ENCODE data around the gene ASAH2.
"Not testable (repeated sequence)": the region's sequence is repeated elsewhere in the genome, so short reads cannot be mapped to it uniquely, and the experiment has no call there.

The ASAH2 gene

GRCh38 chr10:50251394-50251793, at the start of gene ASAH2:
Gene ASAH2 (minus strand): TSS chr10:50251516. CDS start chr10:50248610, 2,906 bp downstream.
- DNase-seq (ENCODE audit: low spot score), result no peak

DNA sequence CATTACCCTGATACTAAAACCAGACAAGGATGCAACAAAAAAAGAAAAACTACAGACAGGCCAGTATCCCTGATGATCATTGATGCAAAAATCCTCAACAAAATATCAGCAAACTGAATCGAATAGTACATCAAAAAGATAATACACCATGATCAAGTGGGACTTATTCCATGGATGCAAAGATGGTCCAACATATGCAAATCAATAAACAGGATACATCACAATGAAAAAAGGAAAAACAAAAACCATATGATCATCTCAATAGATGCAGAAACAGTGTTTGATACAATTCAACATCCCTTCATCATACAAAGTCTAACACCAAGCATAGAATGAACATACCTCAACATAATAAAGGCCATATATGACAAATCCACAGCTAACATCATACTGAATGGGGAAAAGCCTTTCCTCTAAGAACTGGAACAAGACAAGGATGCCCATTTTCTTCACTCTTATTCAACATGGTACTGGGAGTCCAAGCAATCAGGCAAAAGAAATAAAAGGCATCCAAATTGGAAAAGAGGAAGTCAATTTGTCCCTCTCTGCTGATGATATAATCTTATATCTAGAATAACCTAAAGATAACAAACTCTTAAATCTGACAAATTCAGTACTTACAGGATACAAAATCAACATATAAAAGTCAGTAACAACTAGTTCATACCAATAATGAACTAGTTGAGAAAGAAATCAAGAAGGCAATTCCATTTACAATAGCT, 48.8 kb upstream of the ASAH2 start:
- no peak for DNase-seq (ENCODE audit: low spot score)

- no peak for DNase-seq (ENCODE audit: low spot score)
Observed at GRCh38 chr10:50295367-50295766, 44.1 kb upstream of the ASAH2 start.

DNA sequence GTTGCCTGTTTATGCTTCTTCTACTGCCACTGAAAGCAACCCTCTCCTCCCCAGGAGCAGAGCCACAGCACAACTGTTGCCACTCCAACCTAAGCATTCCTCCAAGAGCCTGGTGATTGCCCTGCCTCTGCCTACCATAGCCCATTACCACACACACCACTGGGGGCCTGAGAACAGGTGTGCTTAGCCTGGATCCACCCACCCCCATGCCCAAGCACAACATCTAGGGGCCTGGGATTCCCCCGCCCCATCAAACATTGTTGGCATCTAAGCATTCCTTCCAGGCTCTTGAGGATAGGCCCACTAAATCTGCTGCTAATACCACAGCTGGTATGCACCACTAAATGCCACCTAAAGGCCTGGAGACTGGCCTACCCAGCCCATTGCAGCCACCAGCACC, 43.3 kb upstream of the ASAH2 start:
- no peak for DNase-seq (ENCODE audit: low spot score)

DNA sequence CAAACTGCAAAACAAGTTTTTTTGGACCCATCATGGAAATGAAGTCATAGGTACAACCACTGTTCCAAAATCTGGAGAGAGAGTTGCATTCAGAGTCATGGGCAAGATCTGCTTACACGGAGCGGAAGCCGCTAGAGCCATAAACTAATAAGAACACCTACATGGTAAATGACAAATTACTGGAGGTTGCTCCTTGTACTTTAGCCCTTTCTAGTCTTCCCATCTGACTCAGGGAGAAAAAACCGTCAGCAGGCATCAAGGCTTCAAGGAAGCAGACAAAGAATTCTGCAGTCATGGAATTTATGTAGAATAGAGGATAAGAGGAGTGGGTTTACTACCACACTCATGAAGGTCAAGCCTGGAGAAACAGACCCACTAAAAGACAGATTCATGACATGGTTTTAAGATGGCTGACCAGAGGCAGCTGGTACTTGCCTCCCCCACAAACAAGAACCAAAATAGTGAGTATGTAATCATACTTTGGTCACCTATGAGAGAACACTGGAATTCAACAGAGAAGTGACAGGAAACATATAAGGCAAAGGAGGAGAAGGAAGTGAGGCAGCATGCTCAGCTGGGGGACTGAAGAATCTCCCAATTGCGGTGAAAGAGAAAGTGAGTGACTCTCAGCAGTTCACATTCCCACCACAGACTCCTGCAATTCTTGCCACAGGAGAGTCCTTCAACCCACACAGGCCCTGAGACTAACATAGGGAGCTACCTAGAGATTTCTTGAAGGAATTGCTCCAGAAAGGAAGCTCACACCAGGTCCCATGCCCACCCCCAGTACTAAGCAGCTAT, 42.4 kb upstream of the ASAH2 start:
- no peak for DNase-seq (ENCODE audit: low spot score)

DNA sequence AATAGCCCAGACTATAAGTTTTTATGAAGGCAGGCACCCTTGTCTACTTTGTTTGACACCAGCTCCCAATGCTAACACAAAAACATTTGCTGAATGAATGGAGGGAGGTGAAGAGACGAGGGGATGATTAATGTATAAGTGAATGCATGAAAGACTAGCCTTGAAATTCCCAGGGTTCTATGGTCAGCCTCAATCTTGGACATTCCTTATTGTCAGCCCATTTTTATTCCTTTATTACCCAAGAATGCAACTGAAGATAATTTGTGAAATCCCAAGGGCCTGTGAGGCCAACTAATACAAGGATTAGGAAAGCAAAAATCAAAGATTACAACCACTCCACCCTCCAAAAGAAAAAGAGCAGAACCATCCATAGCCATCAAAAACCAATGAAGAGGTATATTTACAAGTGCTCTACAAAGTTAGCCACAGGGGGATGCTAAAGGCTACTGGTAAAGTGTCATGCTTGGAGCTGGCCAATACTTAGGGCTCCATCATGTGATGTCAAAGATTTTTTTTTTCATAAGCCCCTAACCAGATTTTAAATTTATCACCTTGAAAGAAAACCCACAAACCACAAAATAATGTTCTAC, 40.0 kb upstream of the ASAH2 start:
- no peak for DNase-seq (ENCODE audit: low spot score)

DNA sequence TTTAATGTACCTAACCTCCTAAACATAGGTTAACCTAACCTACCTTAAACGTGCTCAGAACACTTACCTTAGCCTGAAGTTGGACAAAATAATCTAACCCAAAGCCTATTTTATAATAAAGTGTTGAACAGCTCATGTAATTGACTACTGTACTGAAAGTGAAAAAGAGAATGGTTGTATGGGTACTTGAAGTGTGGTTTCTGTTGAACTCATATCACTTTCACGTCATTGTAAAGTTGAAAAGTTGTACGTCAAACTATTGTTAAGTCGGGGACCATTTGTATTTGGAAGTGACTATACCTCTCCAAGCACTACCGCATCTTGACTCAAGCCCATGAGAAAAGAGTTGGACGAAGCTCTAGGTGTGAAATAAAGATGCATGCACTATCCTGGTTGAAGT, 37.9 kb upstream of the ASAH2 start:
- no peak for DNase-seq (ENCODE audit: low spot score)

GRCh38 chr10:50286996-50287803, 35.9 kb upstream of the ASAH2 start:
- no peak for DNase-seq (ENCODE audit: low spot score)

DNA sequence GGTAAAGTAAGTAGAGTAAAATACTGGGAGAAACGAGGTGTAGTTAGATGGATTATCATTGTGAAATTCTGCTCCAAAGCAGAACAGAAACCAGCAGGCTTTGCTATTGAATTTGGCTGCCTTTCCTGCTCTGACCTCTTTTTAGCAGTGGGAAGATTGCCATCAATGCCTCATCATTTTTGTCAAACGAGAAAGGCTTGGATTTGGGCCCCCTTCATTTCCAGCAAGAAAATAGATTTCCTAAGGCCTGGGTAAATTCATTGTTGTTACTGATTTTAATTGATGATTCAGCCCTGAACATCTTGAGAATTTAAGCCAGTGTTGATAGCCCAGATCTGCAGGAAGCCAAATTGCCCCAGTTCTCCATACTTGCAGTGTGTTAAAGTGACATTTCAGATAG, 35.2 kb upstream of the ASAH2 start:
- DNase-seq (ENCODE audit: low spot score), result no peak

DNA sequence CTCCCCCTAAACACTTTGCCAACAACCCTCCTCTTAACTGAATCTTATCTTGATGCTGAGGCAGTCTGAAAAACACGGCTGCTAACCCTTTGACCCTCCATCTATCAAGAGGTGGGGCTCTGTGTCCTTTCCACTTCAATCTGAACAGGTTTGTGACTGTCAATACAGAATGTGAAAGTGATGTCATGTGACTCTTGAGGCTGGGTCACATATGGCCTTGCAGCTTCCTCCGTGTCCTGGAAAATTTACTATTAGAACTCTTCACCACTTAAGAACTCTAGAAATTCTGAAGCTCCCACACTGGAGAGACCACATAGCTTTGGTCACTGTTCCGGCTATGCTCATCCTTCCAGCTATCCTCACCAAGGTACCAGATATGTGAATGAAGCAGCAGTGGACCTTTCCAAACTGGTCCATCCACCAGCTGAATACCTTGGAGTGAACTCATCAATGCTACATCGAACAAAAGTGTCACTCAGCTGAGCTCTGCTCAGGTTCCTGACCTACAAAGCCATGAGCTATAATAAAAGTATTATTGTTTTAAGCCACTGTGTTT, 30.7 kb upstream of the ASAH2 start:
- no peak for DNase-seq (ENCODE audit: low spot score)

DNA sequence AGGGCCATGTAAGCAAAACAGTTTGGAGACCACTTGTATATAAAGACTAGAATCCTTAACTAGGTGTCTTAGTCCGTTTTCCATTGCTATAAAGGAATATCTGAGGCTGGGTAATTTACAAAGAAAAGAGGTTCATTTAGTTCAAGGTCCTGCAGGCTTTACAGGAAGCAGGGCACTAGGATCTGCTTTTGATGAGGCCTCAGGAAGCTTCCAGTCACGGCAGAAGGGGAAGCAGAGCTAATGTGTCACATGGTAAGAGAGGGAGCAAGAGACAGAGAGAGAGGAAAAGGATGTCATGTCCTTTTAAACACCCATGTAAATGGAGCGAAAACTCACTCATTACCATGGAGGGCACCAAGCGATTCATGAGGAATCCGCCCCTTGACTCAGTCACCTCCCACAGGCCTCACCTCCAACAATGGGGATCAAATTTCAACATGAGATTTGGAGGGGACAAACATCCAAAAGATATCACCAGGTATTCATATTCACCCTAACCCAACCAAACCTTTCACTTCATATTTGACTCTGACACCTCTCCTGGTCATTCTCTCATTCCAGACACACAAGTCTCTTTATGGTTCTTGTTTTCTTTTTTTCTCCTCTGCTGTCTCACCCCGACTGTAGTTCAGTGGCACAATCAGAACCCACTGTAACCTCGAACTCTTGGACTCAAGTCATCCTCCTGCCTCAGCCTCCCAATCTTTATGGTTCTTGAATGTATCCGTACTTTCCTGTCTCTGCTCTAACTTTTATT, 30.1 kb upstream of the ASAH2 start:
- no peak for DNase-seq (ENCODE audit: low spot score)

- DNase-seq (ENCODE audit: low spot score), result no peak
Observed at GRCh38 chr10:50280049-50280841, 28.9 kb upstream of the ASAH2 start.

GRCh38 chr10:50279489-50279888, 28.2 kb upstream of the ASAH2 start:
- no peak for DNase-seq (ENCODE audit: low spot score)

DNA sequence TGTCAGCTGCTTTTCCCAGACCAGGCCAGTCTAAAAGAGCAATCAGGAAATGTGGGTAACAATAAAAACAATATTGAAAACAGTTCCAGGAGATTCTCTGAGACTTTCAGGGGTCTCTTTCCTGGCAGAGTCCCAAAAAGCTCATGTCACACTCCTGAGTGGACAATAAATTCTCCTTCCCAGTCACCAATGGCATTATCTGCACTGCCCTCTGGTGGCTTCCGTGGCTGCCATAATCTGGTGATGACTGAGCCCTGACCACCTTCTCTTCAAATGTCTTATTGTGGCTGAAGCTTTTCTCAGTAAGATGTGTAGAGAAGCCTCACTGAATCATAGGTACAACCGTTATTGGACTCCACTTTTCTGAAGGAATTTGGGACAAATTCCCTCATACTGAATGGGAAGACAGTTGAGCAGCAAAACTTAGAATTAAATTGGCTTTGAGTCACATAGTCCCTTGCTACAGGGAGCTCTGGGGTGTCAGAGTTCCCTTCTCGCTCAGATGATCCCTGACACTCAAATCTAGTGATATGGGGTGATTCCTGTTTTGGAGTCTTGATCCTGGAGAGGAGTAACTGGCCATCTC, 24.4 kb upstream of the ASAH2 start:
- peak; percentile 7 for DNase-seq (ENCODE audit: low spot score)

GRCh38 chr10:50272531-50272930, 21.2 kb upstream of the ASAH2 start:
- DNase-seq (ENCODE audit: low spot score), result no peak

GRCh38 chr10:50271564-50272250, 20.4 kb upstream of the ASAH2 start:
- no peak for DNase-seq (ENCODE audit: low spot score)

DNA sequence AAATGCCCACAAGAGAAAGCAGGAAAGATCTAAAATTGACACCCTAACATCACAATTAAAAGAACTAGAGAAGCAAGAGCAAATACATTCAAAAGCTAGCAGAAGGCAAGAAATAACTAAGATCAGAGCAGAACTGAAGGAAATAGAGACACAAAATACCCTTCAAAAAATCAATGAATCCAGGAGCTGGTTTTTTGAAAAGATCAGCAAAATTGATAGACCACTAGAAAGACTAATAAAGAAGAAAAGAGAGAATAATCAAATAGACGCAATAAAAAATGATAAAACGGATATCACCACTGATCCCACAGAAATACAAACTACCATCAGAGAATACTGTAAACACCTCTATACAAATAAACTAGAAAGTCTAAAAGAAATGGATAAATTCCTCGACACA, 16.6 kb upstream of the ASAH2 start:
- DNase-seq (ENCODE audit: low spot score), result not testable (repeated sequence)

DNA sequence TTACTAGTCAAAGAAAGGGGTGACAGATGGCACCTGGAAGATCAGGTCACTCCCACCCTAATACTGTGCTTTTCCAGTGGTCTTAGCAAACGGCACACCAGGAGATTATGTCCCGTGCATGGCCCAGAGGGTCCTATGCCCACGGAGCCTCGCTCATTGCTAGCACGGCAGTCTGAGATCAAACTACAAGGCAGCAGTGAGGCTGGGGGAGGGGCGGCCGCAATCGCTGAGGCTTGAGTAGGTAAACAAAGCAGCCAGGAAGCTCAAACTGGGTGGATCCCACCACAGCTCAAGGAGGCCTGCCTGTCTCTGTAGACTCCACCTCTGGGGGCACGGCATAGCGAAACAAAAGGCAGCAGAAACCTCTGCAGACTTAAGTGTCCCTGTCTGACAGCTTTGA, 11.3 kb upstream of the ASAH2 start:
- DNase-seq (ENCODE audit: low spot score), result not testable (repeated sequence)

DNA sequence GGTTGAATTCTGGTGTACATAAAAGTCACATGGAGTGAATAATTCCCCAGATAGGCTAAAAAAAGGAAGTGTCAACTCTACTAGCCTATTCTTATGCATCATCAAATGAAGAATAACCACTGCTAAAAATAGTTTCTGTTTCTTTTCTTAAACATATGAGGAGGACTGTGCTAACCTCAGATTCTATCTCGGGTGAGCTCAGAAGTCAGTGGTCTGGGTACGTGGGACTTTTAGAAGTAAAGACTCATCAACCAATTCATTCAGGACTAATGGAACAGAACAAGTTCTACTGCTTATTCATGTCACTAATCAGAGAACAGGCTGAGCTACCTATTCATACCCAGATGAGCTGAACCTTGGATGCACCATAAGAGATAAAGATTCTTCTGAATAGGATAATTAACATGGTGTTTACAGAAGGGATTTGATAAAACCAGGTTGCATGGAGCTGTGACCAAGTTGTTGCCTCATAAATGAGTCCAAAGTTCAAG, 9.5 kb upstream of the ASAH2 start:
- no peak for DNase-seq (ENCODE audit: low spot score)
